ENCODE data around the gene SLC39A3.

- TF ChIP-seq CTCF (IDR thresholded peaks at IDR 0.05): no peak
- no peak for TF ChIP-seq ZFX (IDR thresholded peaks at IDR 0.05; ENCODE audit: borderline replicate concordance)
These were observed 47.3 kb upstream of the SLC39A3 start for GRCh38 chr19:2787115-2787514.
